GM19023 (cell line): ENCODE measurements around the gene GPNMB.
"Not testable (repeated sequence)": the region's sequence is repeated elsewhere in the genome, so short reads cannot be mapped to it uniquely, and the experiment has no call there.

ENCODE experiments used
- ATAC-seq: cut with Tn5 transposase; IDR thresholded peaks from one replicate; pipeline ENCODE4 v1.9.1; 2021; ENCODE audit warnings: mild to moderate bottlenecking, moderate library complexity; ENCODE audit not compliant: unreplicated experiment

Gene GPNMB

GRCh38 chr7:23298885-23299769, 52.6 kb downstream of the GPNMB start, which contains the start of gene MALSU1:
Gene MALSU1, plus strand, starts transcription at chr7:23299339. Its CDS starts 14 bp downstream, at chr7:23299353.
- peak; percentile 99 for ATAC-seq

- no peak for ATAC-seq
Observed at GRCh38 chr7:23299770-23300300, 53.3 kb downstream of the GPNMB start.

- no peak for ATAC-seq
Observed at GRCh38 chr7:23306936-23307521, 60.5 kb downstream of the GPNMB start.

- no peak for ATAC-seq
Observed at GRCh38 chr7:23308754-23309153, 62.2 kb downstream of the GPNMB start.

- ATAC-seq = not testable (repeated sequence)
Observed at GRCh38 chr7:23312141-23312540, 65.6 kb downstream of the GPNMB start.

GRCh38 chr7:23315366-23315765, 68.8 kb downstream of the GPNMB start:
- no peak for ATAC-seq
